K562 (cell line): Measurements from ENCODE around the gene VEGFA. TPM values are rescaled to one million over a fixed set of nuclear protein-coding genes. Genes with fewer than 3 reads are reported as not detected.
A peak's percentile ranks its signal among the peaks of the same experiment; 100 is the strongest.

Experiments used
- BACH1 ChIP-seq: fragments of 200-800 bp; sonication (Bioruptor generic); IDR thresholded peaks from 2 replicates; pipeline ENCODE4 v1.6.1; 2016; ENCODE audit warnings: missing genetic modification characterization, missing compliant biosample characterization
- CBFB ChIP-seq: sonication (generic); formaldehyde crosslinking; IDR thresholded peaks from 2 replicates; pipeline ENCODE4 v1.4.0; 2020; ENCODE audit warnings: mild to moderate bottlenecking, missing genetic modification reagents
- CTCF ChIP-seq, 3 experiments: IDR thresholded peaks in 2 of 3; conservative IDR thresholded peaks in 1 of 3; 2 replicates each; pipeline ENCODE4 v1.5.1; 2011 to 2012; ENCODE audit warnings: low read length in 3 of 3, mild to moderate bottlenecking in 3 of 3, control low read depth in 2 of 3, improper control_type of control experiment in 1 of 3, inconsistent platforms in 1 of 3, low read depth in 1 of 3, mixed read lengths in 1 of 3, moderate library complexity in 1 of 3; ENCODE audit not compliant: insufficient read depth in 2 of 3
- E2F3 ChIP-seq: fragments of 250-450 bp; sonication (Bioruptor Pico); IDR thresholded peaks from 2 replicates; pipeline ENCODE4 v1.4.0; 2020; ENCODE audit warnings: mild to moderate bottlenecking
- E2F8 ChIP-seq: fragments of 450-650 bp; IDR thresholded peaks from 2 replicates; pipeline ENCODE4 v1.7.1; 2018; ENCODE audit warnings: mild to moderate bottlenecking, low read depth; ENCODE audit not compliant: partially characterized antibody
- HDAC3 ChIP-seq: fragments of 450-650 bp; IDR thresholded peaks from 2 replicates; pipeline ENCODE4 v1.6.1; 2018; ENCODE audit warnings: borderline replicate concordance, mild to moderate bottlenecking, moderate library complexity; ENCODE audit not compliant: partially characterized antibody
- HMGXB4 ChIP-seq: sonication (generic); formaldehyde crosslinking; IDR thresholded peaks from 2 replicates; pipeline ENCODE4 v1.8.1; 2023; ENCODE audit warnings: mild to moderate bottlenecking, missing genetic modification reagents
- MTA1 ChIP-seq: fragments of 450-650 bp; IDR thresholded peaks from 2 replicates; pipeline ENCODE4 v1.6.1; 2017; ENCODE audit warnings: borderline replicate concordance
- NR1H2 ChIP-seq: sonication (generic); formaldehyde crosslinking; IDR thresholded peaks from 2 replicates; pipeline ENCODE4 v1.4.0; 2020; ENCODE audit warnings: mild to moderate bottlenecking, missing genetic modification reagents
- SIN3A ChIP-seq, 2 experiments: fragments of 150-350 bp in 1 of 2; IDR thresholded peaks; 2 replicates each; pipeline ENCODE4 v1.6.1; 2011 to 2016; ENCODE audit warnings: borderline replicate concordance in 2 of 2, low read depth in 2 of 2, low read length in 2 of 2, mild to moderate bottlenecking in 2 of 2, moderate library complexity in 2 of 2; ENCODE audit not compliant: control insufficient read depth in 1 of 2
- TEAD1 ChIP-seq, 2 experiments: fragments of 450-650 bp in 1 of 2; sonication (generic) in 1 of 2; formaldehyde crosslinking; IDR thresholded peaks; 2 replicates each; pipeline versions ENCODE4 v1.4.0 to v1.8.0; 2020 to 2022; ENCODE audit warnings: mild to moderate bottlenecking in 2 of 2, missing genetic modification reagents in 1 of 2
- ZBTB1 ChIP-seq: sonication (generic); formaldehyde crosslinking; IDR thresholded peaks from 2 replicates; pipeline ENCODE4 v1.8.1; 2023; ENCODE audit warnings: missing genetic modification reagents, low read depth, mild to moderate bottlenecking, borderline replicate concordance
- ZBTB9 ChIP-seq: fragments of 450-650 bp; formaldehyde crosslinking; IDR thresholded peaks from 2 replicates; pipeline ENCODE4 v1.4.0; 2020; ENCODE audit warnings: mild to moderate bottlenecking, moderate library complexity
- ZNF644 ChIP-seq: fragments of 200-800 bp; sonication (Bioruptor generic); IDR thresholded peaks from 2 replicates; pipeline ENCODE4 v1.6.1; 2016; ENCODE audit warnings: low read depth, missing genetic modification characterization, missing compliant biosample characterization
- ZNF668 ChIP-seq: fragments of 250-450 bp; sonication (Bioruptor Pico); IDR thresholded peaks from 2 replicates; pipeline ENCODE4 v1.8.0; 2022; ENCODE audit warnings: mild to moderate bottlenecking, inconsistent platforms
- ZNF696 ChIP-seq: fragments of 250-450 bp; sonication (Bioruptor Pico); conservative IDR thresholded peaks from 2 replicates; pipeline ENCODE4 v1.4.0; 2020; ENCODE audit warnings: mild to moderate bottlenecking, moderate library complexity
- polyA plus RNA-seq, 8 experiments: library from polyadenylated mRNA; depleted of rRNA in 4 of 8; stranded (reverse) in 5 of 8; unstranded in 3 of 8; fragments of >200 nt; fragmentation: Nextera tagmentation in 2 of 8; fragmentation: Illumina TruSeq in 1 of 8; extraction: Ambion mirVana in 2 of 8; extraction: Trizol in 1 of 8; gene quantifications; 2 replicates each; pipeline versions ENCODE4 v1.2.1 to v1.2.3, GENCODE V29; 2011 to 2014; ENCODE audit warnings: inconsistent platforms in 1 of 8, missing spikeins in 1 of 8
- total RNA-seq, 7 experiments: library from RNA; depleted of rRNA in 6 of 7; stranded (reverse); fragments of >200 nt in 6 of 7; fragmentation: Illumina TruSeq in 2 of 7; extraction: Trizol in 2 of 7; gene quantifications; 2 replicates each; pipeline versions ENCODE4 v1.2.1 to v1.2.3, GENCODE V29; 2011 to 2021; ENCODE audit warnings: low replicate concordance in 1 of 7

VEGFA gene
- total and polyA plus RNA-seq, 9 of the 15 experiments (the other 6 are each of a cell fraction or from before 2014, with no cell fraction given): 14.0 to 271 (median 124) TPM

- TF ChIP-seq CTCF (IDR thresholded peaks at IDR 0.05 in 2 of 3, conservative IDR thresholded peaks at IDR 0.05 in 1 of 3; ENCODE audit: insufficient read depth in 2 of 3, low read depth in 1 of 3, low read length in 3 of 3): no peak
- no peak for TF ChIP-seq MTA1
- TF ChIP-seq ZBTB9 (CRISPR knock-in tag): no peak
- 0 out of 2 replicates have a peak, but pooled peaks have one; percentile 20 for TF ChIP-seq ZBTB1
- TF ChIP-seq NR1H2 (CRISPR knock-in tag): 0 out of 2 replicates have a peak, but pooled peaks have one; percentile 49
- TF ChIP-seq ZNF668 (CRISPR knock-in tag): 0 out of 2 replicates have a peak, but pooled peaks have one; percentile 18
- TF ChIP-seq BACH1 (tag): 0 out of 2 replicates have a peak, but pooled peaks have one; percentile 41
- no peak for TF ChIP-seq E2F3 (CRISPR knock-in tag)
- TF ChIP-seq ZNF644: no peak
- TF ChIP-seq HDAC3: no peak
- TF ChIP-seq HMGXB4 (CRISPR knock-in tag): 0 out of 2 replicates have a peak, but pooled peaks have one; percentile 14
- no peak for TF ChIP-seq ZNF696 (CRISPR knock-in tag)
- TF ChIP-seq E2F8: no peak
- TF ChIP-seq TEAD1 (CRISPR knock-in tag; IDR thresholded peaks at IDR 0.05): no peak
- 0 out of 2 replicates have a peak, but pooled peaks have one; percentile 6 for TF ChIP-seq CBFB (CRISPR knock-in tag)
- no peak for TF ChIP-seq SIN3A (IDR thresholded peaks at IDR 0.05; ENCODE audit: borderline replicate concordance in 2 of 2, control insufficient read depth in 1 of 2, low read depth in 2 of 2, low read length in 2 of 2)
- TF ChIP-seq, all 486 proteins: peak for 9
Observed at GRCh38 chr6:43724354-43724753, 45.7 kb upstream of the VEGFA start (continued).
